Endothelial cell of umbilical vein (primary cell): Measurements from ENCODE around the gene FGF6. TPM values are rescaled to one million over a fixed set of nuclear protein-coding genes. Genes with fewer than 3 reads are reported as not detected.

ENCODE experiments used
- BruUV-seq: library from RNA; stranded (reverse); fragments of 400-500 nt; replicated peaks from 2 replicates; lab custom pipeline; 2021; lab: Mats Ljungman, UMichigan
- CTCF ChIA-PET: fragments of 300-600, 350-600 bp; sonication (Branson Sonifier 250); formaldehyde crosslinking; loops from one replicate; lab custom pipeline; 2021; ENCODE audit warnings: antibody characterized with exemption, inconsistent platforms; lab: Charles Lee
- POLR2A ChIA-PET: fragments of 300-600, 350-600 bp; sonication (Branson Sonifier 250); formaldehyde crosslinking; loops from one replicate; lab custom pipeline; 2021; ENCODE audit warnings: antibody characterized with exemption, inconsistent platforms; lab: Charles Lee
- DNase-seq: peaks from one replicate; pipeline ENCODE4 v3.0.0-alpha.2; 2011; ENCODE audit warnings: low read depth, low spot score
- FAIRE-seq: peaks from 2 replicates; lab custom pipeline; 2011; peaks lifted over from hg19 to GRCh38; lab: Jason Lieb, UNC
- H2AFZ ChIP-seq: 2 replicates; pipeline ENCODE4 v1.6.0; 2012; ENCODE audit warnings: low read depth, low read length, control low read depth, inconsistent platforms
- H3K27ac ChIP-seq: 2 replicates; pipeline ENCODE4 v1.5.1; 2011; ENCODE audit warnings: low read depth, mild to moderate bottlenecking, control low read depth, low read length, moderate library complexity; ENCODE audit not compliant: insufficient read depth
- H3K27me3 ChIP-seq, 2 experiments: 2 replicates each; pipeline versions ENCODE4 v1.6.0 to v1.6.1; 2011; ENCODE audit warnings: low read length in 2 of 2, mixed read lengths in 1 of 2; ENCODE audit not compliant: control insufficient read depth in 2 of 2, insufficient read depth in 2 of 2
- H3K36me3 ChIP-seq, 2 experiments: 2 replicates in 1 of 2; 3 replicates in 1 of 2; pipeline ENCODE4 v1.5.1; 2011; ENCODE audit warnings: low read length in 2 of 2, mild to moderate bottlenecking in 1 of 2, moderate library complexity in 1 of 2; ENCODE audit not compliant: control insufficient read depth in 2 of 2, insufficient read depth in 2 of 2; ENCODE audit errors: extremely low read depth in 1 of 2
- H3K4me1 ChIP-seq: 3 replicates; pipeline ENCODE4 v1.5.1; 2011; ENCODE audit warnings: mild to moderate bottlenecking, low read length; ENCODE audit not compliant: control insufficient read depth, insufficient read depth; ENCODE audit errors: extremely low read depth
- H3K4me2 ChIP-seq: 2 replicates; pipeline ENCODE4 v1.6.1; 2011; ENCODE audit warnings: low read length, control low read depth, mixed read lengths; ENCODE audit not compliant: insufficient read depth
- H3K4me3 ChIP-seq, 3 experiments: fragments of 200-600 bp in 1 of 3; sonication (generic), shearing (Covaris generic) in 1 of 3; replicated peaks in 1 of 3; 2 replicates each; pipeline ENCODE4 v1.5.1; 2011 to 2016; ENCODE audit warnings: control low read depth in 3 of 3, low read length in 3 of 3, mild to moderate bottlenecking in 2 of 3, inconsistent platforms in 1 of 3, low read depth in 1 of 3, moderate library complexity in 1 of 3; ENCODE audit not compliant: insufficient read depth in 1 of 3
- H3K79me2 ChIP-seq: 2 replicates; pipeline ENCODE4 v1.6.0; 2012; ENCODE audit warnings: low read length, inconsistent platforms; ENCODE audit not compliant: control insufficient read depth, insufficient read depth
- H3K9ac ChIP-seq: replicated peaks from 2 replicates; pipeline ENCODE3; 2011; ENCODE audit warnings: low read length, control low read depth; ENCODE audit not compliant: insufficient read depth; ENCODE audit errors: extremely low read depth
- H3K9me1 ChIP-seq: replicated peaks from 3 replicates; pipeline ENCODE4 v1.6.0; 2011; ENCODE audit warnings: mild to moderate bottlenecking, low read length; ENCODE audit not compliant: control insufficient read depth, insufficient read depth; ENCODE audit errors: extremely low read depth
- H3K9me3 ChIP-seq: replicated peaks from 2 replicates; pipeline ENCODE4 v1.5.1; 2012; ENCODE audit warnings: low read length, inconsistent platforms; ENCODE audit not compliant: control insufficient read depth, insufficient read depth
- H4K20me1 ChIP-seq: replicated peaks from 2 replicates; pipeline ENCODE3; 2011; ENCODE audit warnings: mild to moderate bottlenecking, low read length; ENCODE audit not compliant: control insufficient read depth, insufficient read depth; ENCODE audit errors: extremely low read depth
- EZH2 ChIP-seq: IDR thresholded peaks from 2 replicates; pipeline ENCODE4 v1.6.1; 2012; ENCODE audit warnings: borderline replicate concordance, low read depth, mild to moderate bottlenecking, moderate library complexity, low read length, inconsistent platforms; ENCODE audit not compliant: severe bottlenecking
- FOS ChIP-seq: IDR thresholded peaks from 2 replicates; pipeline ENCODE4 v1.6.1; 2011; ENCODE audit warnings: mild to moderate bottlenecking, low read length, moderate library complexity, borderline replicate concordance; ENCODE audit not compliant: insufficient read depth
- GATA2 ChIP-seq: IDR thresholded peaks from 2 replicates; pipeline ENCODE4 v1.7.0; 2011; ENCODE audit warnings: low read depth, mild to moderate bottlenecking, moderate library complexity, mixed read lengths, low read length; ENCODE audit not compliant: insufficient read length, insufficient read depth
- JUN ChIP-seq: IDR thresholded peaks from 2 replicates; pipeline ENCODE4 v1.6.1; 2011; ENCODE audit warnings: borderline replicate concordance, low read depth; ENCODE audit not compliant: insufficient read length, insufficient read depth
- MYC ChIP-seq: IDR thresholded peaks from one replicate; pipeline ENCODE4 v1.6.1; 2011; ENCODE audit warnings: mild to moderate bottlenecking, low read depth, low read length
- POLR2A ChIP-seq: IDR thresholded peaks from 2 replicates; pipeline ENCODE4 v1.6.1; 2012; ENCODE audit warnings: low read depth, mild to moderate bottlenecking, control low read depth, low read length
- POLR2AphosphoS5 ChIP-seq: IDR thresholded peaks from 2 replicates; pipeline ENCODE4 v1.6.1; 2012; ENCODE audit warnings: low read depth, mild to moderate bottlenecking, control low read depth, low read length, moderate library complexity; ENCODE audit not compliant: insufficient read depth
- dilution Hi-C: fragments of 300-500 bp; cut with MboI; formaldehyde crosslinking; loops from one replicate; pipeline ENCODE4 v1.15.0; 2019; ENCODE audit warnings: low sequenced_read_pairs; ENCODE audit not compliant: extremely low pct_ligation_motif_present
- intact Hi-C: fragments of 100-400 bp; cut with micrococcal nuclease; formaldehyde crosslinking; loops from one replicate; pipeline ENCODE4 v1.10.0; 2022
- polyA plus RNA-seq, 4 experiments: library from polyadenylated mRNA; depleted of rRNA in 3 of 4; stranded (reverse) in 3 of 4; unstranded in 1 of 4; fragments of >200 nt; gene quantifications; 2 replicates each; pipeline versions ENCODE4 v1.2.1 to v1.2.3, GENCODE V29; 2011 to 2012; ENCODE audit warnings: missing spikeins in 1 of 4
- total RNA-seq: library from RNA; stranded (reverse); gene quantifications from 2 replicates; pipeline ENCODE4 v1.2.3, GENCODE V29; 2021
- TF ChIP-seq, protein P1 (sequence below): IDR thresholded peaks from 2 replicates; pipeline ENCODE4 v1.6.1; 2011; ENCODE audit not compliant: insufficient read depth, insufficient read length
- TF ChIP-seq, protein P2 (sequence below), 2 donors: IDR thresholded peaks; 1 replicate in 1 of 2; 2 replicates in 1 of 2; pipeline ENCODE4 v1.5.1; 2011; ENCODE audit warnings: low read length in 2 of 2, mild to moderate bottlenecking in 2 of 2, moderate library complexity in 2 of 2, control low read depth in 1 of 2, inconsistent platforms in 1 of 2, low read depth in 1 of 2; ENCODE audit not compliant: insufficient read depth in 1 of 2; ENCODE audit errors: extremely low read depth in 1 of 2

Gene FGF6
- total and polyA plus RNA-seq, 2 donors (not counting 3 experiments of a cell fraction or from before 2014, with no cell fraction given): not detected

DNA sequence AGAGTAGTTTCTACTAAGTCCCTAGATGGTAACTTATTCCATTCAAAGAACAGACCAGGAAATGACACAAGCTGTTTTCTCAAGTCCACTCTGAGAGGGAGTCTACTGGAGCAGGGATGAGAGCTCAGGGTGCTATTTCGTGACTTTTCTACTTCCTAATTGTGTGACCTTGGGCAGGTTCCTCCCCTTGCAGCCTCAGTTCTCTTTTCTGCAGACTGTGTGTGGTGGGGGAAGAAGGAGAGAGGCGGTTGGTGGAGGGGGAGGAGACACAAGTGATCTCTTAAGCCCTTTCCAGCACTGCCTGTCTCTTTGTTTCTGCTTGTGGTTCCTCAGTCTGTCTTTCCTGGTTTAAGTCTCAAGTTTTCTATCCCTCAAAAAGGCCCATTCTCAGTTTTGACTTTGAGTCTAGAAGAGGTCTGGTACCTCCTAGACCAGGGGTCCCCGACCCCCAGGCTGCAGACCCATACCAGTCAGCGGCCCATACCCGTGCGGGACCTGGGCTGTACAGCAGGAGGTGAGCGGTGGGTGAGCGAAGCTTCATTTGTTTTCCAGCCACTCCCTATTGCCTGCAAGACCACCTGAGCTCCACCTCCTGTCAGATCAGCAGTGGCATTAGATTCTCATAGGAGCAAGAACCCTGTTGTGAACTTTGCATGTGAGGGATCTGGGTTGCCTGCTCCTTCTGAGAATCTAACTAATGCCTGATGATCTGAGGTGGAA is 10.7 kb downstream of the FGF6 start:
- H2AFZ ChIP-seq: no peak overlapping the region
- ChIA-PET CTCF (no interaction called here), POLR2A (no interaction called here)
- no peaks in the 10 kb centered on the region for H3K9me3 ChIP-seq
- no peak overlapping the region for H3K27ac ChIP-seq
- no peaks in the 10 kb centered on the region for H3K36me3 ChIP-seq
- intact Hi-C loops: no loop called here
- dilution Hi-C loops: no loop called here
- no peak overlapping the region for H3K4me2 ChIP-seq
- no peaks in the 10 kb centered on the region for H3K27me3 ChIP-seq
- no peaks in the 10 kb centered on the region for H3K79me2 ChIP-seq
- H3K9me1 ChIP-seq: no peaks in the 10 kb centered on the region
- no peak for DNase-seq
- no peaks in the 10 kb centered on the region for H3K4me1 ChIP-seq
- no peaks in the 10 kb centered on the region for H4K20me1 ChIP-seq
- FAIRE-seq: no peak
- BruUV-seq: no TSS peak
- TF ChIP-seq MYC: no peak
- TF ChIP-seq, protein P1, sequence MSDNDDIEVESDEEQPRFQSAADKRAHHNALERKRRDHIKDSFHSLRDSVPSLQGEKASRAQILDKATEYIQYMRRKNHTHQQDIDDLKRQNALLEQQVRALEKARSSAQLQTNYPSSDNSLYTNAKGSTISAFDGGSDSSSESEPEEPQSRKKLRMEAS: no peak
- no peak overlapping the region for H3K9ac ChIP-seq
- H3K4me3 ChIP-seq: no peak overlapping the region

GRCh38 chr12:4434301-4434700 is 11.3 kb downstream of the FGF6 start:
- no peak for DNase-seq
- no TSS peak for BruUV-seq
- H3K4me1 ChIP-seq: no peaks in the 10 kb centered on the region
- no peak for TF ChIP-seq JUN
- TF ChIP-seq, protein P1: no peak
- no peak for TF ChIP-seq GATA2
- TF ChIP-seq FOS: no peak
- TF ChIP-seq, protein P2, sequence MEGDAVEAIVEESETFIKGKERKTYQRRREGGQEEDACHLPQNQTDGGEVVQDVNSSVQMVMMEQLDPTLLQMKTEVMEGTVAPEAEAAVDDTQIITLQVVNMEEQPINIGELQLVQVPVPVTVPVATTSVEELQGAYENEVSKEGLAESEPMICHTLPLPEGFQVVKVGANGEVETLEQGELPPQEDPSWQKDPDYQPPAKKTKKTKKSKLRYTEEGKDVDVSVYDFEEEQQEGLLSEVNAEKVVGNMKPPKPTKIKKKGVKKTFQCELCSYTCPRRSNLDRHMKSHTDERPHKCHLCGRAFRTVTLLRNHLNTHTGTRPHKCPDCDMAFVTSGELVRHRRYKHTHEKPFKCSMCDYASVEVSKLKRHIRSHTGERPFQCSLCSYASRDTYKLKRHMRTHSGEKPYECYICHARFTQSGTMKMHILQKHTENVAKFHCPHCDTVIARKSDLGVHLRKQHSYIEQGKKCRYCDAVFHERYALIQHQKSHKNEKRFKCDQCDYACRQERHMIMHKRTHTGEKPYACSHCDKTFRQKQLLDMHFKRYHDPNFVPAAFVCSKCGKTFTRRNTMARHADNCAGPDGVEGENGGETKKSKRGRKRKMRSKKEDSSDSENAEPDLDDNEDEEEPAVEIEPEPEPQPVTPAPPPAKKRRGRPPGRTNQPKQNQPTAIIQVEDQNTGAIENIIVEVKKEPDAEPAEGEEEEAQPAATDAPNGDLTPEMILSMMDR (IDR thresholded peaks at IDR 0.05; ENCODE audit: extremely low read depth in 1 of 2, insufficient read depth in 1 of 2, low read depth in 1 of 2, low read length in 2 of 2): no peak
- no peak for TF ChIP-seq POLR2AphosphoS5
- TF ChIP-seq EZH2: no peak
- TF ChIP-seq MYC: no peak
- no peak for TF ChIP-seq POLR2A
- no peaks in the 10 kb centered on the region for H3K27me3 ChIP-seq
- ChIA-PET CTCF (no interaction called here), POLR2A (no interaction called here)
- H2AFZ ChIP-seq: no peak overlapping the region
- no peak overlapping the region for H3K4me3 ChIP-seq
- H3K27ac ChIP-seq: no peak overlapping the region
- no peak overlapping the region for H3K9ac ChIP-seq
- H3K9me3 ChIP-seq: no peaks in the 10 kb centered on the region
- no peaks in the 10 kb centered on the region for H3K79me2 ChIP-seq
- H3K36me3 ChIP-seq: no peaks in the 10 kb centered on the region
- H3K9me1 ChIP-seq: no peaks in the 10 kb centered on the region
- intact Hi-C loops: no loop called here
- no peaks in the 10 kb centered on the region for H4K20me1 ChIP-seq
- no peak for FAIRE-seq
- dilution Hi-C loops: no loop called here
- no peak overlapping the region for H3K4me2 ChIP-seq
